C4-2B (cell line): Measurements from ENCODE around the gene MAGOH.

Experiments
- CTCF ChIP-seq: fragments of 450-650 bp; conservative IDR thresholded peaks from 2 replicates; pipeline ENCODE4 v1.5.1; 2017; ENCODE audit warnings: mild to moderate bottlenecking
- ZFX ChIP-seq: fragments of 450-650 bp; IDR thresholded peaks from 2 replicates; pipeline ENCODE4 v1.6.1; 2017

GRCh38 chr1:53241828-53242227 is 3.5 kb upstream of the MAGOH start:
- TF ChIP-seq CTCF (no peak), ZFX (no peak)
